ENCODE results near the gene THRAP3. TPM values are rescaled to one million over a fixed set of nuclear protein-coding genes. Genes with fewer than 3 reads are reported as not detected.

The THRAP3 gene
- total and polyA plus RNA-seq, 12 donors, result 22.8 to 109 (median 98.9) TPM

- DNase-seq (no peak), ATAC-seq (no peak)
- Histone ChIP-seq H3K9me3 (no peaks in the 10 kb centered on the region), H3K36me3 (peaks cover 0 to 96% (median 49%) of the 10 kb centered on the region in 9 donors), H3K4me1 (peaks cover 0 to 30% (median 14%) of the 10 kb centered on the region in 9 donors), H3K27ac (peak overlapping the region in 1 of 10 donors; percentile 69), H3K4me3 (no peak overlapping the region), H3K27me3 (no peaks in the 10 kb centered on the region)
- no peak for TF ChIP-seq CTCF (IDR thresholded peaks at IDR 0.05)
- intact Hi-C loops (cut with DNase I), result loop anchor here in 8 of 10 donors (2.0 to 5.0 kb wide), 2 partner anchors 77 to 78 kb away; no protein-coding TSS in a partner anchor
- WGBS, 2 donors, result 94 to 97% methylated on average over 24 of the region's 24 CpGs
These were observed 119.6 kb downstream of the THRAP3 start for GRCh38 chr1:36343651-36344394.

GRCh38 chr1:36344395-36344680 is 120.1 kb downstream of the THRAP3 start:
- no peaks in the 10 kb centered on the region for H3K9me3 ChIP-seq
- H3K27me3 ChIP-seq, result no peaks in the 10 kb centered on the region
- peaks cover 2 to 30% (median 13%) of the 10 kb centered on the region in 9 donors for H3K4me1 ChIP-seq
- no peak overlapping the region for H3K4me3 ChIP-seq
- TF ChIP-seq CTCF (IDR thresholded peaks at IDR 0.05), result no peak
- 85 to 88% methylated on average over 8 of the region's 8 CpGs for WGBS, 2 donors
- intact Hi-C loops (cut with DNase I), result loop anchor here in 2 of 10 donors (5.0 kb wide), 1 partner anchor 78 kb away; no protein-coding TSS in a partner anchor
- DNase-seq (no peak), ATAC-seq (no peak)
- no peak overlapping the region for H3K27ac ChIP-seq
- H3K36me3 ChIP-seq, result peaks cover 0 to 97% (median 53%) of the 10 kb centered on the region in 9 donors

DNA sequence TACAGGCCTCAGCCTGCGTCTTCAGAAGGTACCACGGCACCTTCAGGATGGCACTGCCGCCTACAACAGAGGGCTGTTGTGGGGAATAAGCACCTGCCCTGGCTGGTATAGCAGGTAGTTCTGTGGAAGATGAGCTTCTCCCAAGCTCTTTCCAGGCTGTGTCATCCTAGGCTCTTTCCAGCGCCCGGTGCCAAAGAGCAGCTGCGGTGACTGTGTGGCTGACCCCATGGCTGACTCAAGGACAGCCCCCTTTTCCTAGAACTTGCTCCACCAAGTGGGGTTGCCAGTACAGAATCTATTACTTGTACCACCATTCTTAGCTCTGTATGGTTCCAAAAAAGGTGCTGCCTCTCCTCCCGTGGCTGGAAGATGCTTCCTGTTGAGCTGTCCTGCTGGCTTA is 121.1 kb downstream of the THRAP3 start:
- intact Hi-C loops (cut with DNase I), result loop anchor here in 2 of 10 donors (5.0 kb wide), 2 partner anchors 62 to 72 kb away; no protein-coding TSS in a partner anchor
- H3K9me3 ChIP-seq, result no peaks in the 10 kb centered on the region
- WGBS, 2 donors, result 93% methylated on average over 7 of the region's 7 CpGs
- DNase-seq (no peak), ATAC-seq (no peak)
- H3K27me3 ChIP-seq, result no peaks in the 10 kb centered on the region
- H3K36me3 ChIP-seq, result peaks cover 0 to 97% (median 53%) of the 10 kb centered on the region in 9 donors
- no peak overlapping the region for H3K27ac ChIP-seq
- peaks cover 12 to 31% (median 17%) of the 10 kb centered on the region in 9 donors for H3K4me1 ChIP-seq
- TF ChIP-seq CTCF (IDR thresholded peaks at IDR 0.05), result no peak
- H3K4me3 ChIP-seq, result no peak overlapping the region

- H3K4me1 ChIP-seq, result peaks cover 17 to 46% (median 31%) of the 10 kb centered on the region in 9 donors
- H3K27ac ChIP-seq, result no peak overlapping the region
- DNase-seq, result no peak
- peaks cover 0 to 87% (median 42%) of the 10 kb centered on the region in 9 donors for H3K36me3 ChIP-seq
- no peaks in the 10 kb centered on the region for H3K27me3 ChIP-seq
- H3K4me3 ChIP-seq, result no peak overlapping the region
- intact Hi-C loops (cut with DNase I), result loop anchor here in 2 of 10 donors (5.0 kb wide), 2 partner anchors 60 to 70 kb away; no protein-coding TSS in a partner anchor
- no peak for ATAC-seq
- 89 to 92% methylated on average over 8 of the region's 8 CpGs for WGBS, 2 donors
- no peaks in the 10 kb centered on the region for H3K9me3 ChIP-seq
- TF ChIP-seq CTCF (IDR thresholded peaks at IDR 0.05), result no peak
These were observed 122.6 kb downstream of the THRAP3 start for GRCh38 chr1:36346741-36347370.
